GM20000 (cell line): Measurements from ENCODE around the gene DLG2.

Experiments
- DNase-seq: peaks from one replicate; pipeline ENCODE4 v3.0.0; 2012; ENCODE audit warnings: low spot score
- CTCF ChIP-seq: IDR thresholded peaks from 2 replicates; pipeline ENCODE4 v1.5.1; 2012; ENCODE audit warnings: mild to moderate bottlenecking, control low read depth; ENCODE audit errors: extremely low read depth, missing control alignments

Gene DLG2

GRCh38 chr11:83951521-83951920 lies 1675.6 kb downstream of the DLG2 start:
- DNase-seq, result no peak
- TF ChIP-seq CTCF, result no peak

- TF ChIP-seq CTCF, result no peak
- no peak for DNase-seq
Measured at GRCh38 chr11:83948200-83948599, 1678.9 kb downstream of the DLG2 start.

- DNase-seq, result no peak
- no peak for TF ChIP-seq CTCF
Measured at GRCh38 chr11:83945976-83946375, 1681.2 kb downstream of the DLG2 start.

- no peak for DNase-seq
- no peak for TF ChIP-seq CTCF
Measured at GRCh38 chr11:83941050-83941449, 1686.1 kb downstream of the DLG2 start.

GRCh38 chr11:83938148-83938547 lies 1689.0 kb downstream of the DLG2 start:
- DNase-seq, result no peak
- no peak for TF ChIP-seq CTCF

GRCh38 chr11:83933008-83933407 lies 1694.1 kb downstream of the DLG2 start:
- no peak for TF ChIP-seq CTCF
- DNase-seq, result no peak

GRCh38 chr11:83927422-83927821 lies 1699.7 kb downstream of the DLG2 start:
- no peak for TF ChIP-seq CTCF
- DNase-seq, result no peak
